HG02678 (cell line): ENCODE measurements around the gene MYO18A.
A peak's percentile ranks its signal among the peaks of the same experiment; 100 is the strongest.
"Not testable (repeated sequence)": the region's sequence is repeated elsewhere in the genome, so short reads cannot be mapped to it uniquely, and the experiment has no call there.

Experiments used
- ATAC-seq: cut with Tn5 transposase; IDR thresholded peaks from one replicate; pipeline ENCODE4 v1.9.1; 2021; ENCODE audit warnings: mild to moderate bottlenecking, moderate library complexity; ENCODE audit not compliant: unreplicated experiment

The MYO18A gene, protein sequence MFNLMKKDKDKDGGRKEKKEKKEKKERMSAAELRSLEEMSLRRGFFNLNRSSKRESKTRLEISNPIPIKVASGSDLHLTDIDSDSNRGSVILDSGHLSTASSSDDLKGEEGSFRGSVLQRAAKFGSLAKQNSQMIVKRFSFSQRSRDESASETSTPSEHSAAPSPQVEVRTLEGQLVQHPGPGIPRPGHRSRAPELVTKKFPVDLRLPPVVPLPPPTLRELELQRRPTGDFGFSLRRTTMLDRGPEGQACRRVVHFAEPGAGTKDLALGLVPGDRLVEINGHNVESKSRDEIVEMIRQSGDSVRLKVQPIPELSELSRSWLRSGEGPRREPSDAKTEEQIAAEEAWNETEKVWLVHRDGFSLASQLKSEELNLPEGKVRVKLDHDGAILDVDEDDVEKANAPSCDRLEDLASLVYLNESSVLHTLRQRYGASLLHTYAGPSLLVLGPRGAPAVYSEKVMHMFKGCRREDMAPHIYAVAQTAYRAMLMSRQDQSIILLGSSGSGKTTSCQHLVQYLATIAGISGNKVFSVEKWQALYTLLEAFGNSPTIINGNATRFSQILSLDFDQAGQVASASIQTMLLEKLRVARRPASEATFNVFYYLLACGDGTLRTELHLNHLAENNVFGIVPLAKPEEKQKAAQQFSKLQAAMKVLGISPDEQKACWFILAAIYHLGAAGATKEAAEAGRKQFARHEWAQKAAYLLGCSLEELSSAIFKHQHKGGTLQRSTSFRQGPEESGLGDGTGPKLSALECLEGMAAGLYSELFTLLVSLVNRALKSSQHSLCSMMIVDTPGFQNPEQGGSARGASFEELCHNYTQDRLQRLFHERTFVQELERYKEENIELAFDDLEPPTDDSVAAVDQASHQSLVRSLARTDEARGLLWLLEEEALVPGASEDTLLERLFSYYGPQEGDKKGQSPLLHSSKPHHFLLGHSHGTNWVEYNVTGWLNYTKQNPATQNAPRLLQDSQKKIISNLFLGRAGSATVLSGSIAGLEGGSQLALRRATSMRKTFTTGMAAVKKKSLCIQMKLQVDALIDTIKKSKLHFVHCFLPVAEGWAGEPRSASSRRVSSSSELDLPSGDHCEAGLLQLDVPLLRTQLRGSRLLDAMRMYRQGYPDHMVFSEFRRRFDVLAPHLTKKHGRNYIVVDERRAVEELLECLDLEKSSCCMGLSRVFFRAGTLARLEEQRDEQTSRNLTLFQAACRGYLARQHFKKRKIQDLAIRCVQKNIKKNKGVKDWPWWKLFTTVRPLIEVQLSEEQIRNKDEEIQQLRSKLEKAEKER (N-terminal part only)

DNA sequence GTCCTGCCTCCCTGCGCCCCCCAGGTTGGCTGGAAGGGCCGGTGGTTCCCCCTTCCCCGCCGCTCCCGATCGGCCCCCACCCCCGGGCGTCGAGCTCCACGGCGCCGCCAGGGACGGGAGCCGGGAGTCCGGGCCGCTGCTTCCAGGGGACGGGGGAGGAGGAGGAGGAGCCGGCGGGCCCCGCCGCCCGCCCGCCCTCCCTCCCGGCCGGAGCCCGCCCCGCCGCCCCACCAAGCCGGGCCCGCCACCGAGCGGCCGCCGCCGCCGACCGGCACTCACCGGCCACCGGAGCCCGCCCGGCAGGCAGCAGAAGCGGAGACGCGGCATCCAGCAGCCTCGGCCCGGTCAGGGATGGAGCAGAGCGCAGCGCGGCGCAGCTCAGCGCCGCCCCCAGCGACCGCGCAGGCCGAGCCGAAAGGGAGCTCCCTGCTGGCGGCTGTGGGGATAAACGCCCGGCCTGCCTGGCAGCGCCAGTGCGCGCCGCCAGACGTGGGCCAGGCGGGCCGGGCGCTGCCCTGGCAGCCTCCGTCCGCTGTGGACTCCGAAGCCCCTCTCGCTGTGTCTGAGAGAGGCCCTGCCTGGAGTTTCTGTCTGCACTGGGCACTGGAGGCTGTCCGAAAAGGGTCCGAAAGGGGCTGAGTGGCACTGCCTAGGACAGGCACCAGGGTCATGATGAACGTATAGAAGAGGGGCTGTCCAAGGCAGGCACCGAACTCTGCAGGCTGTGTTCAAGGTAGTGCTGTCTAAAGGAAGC lies at the start of gene MYO18A:
MYO18A (minus strand) TSS at position 365 of the 754 bp plus-strand sequence. CDS start 13,458 bp downstream, outside the sequence.
- peak; percentile 81 for ATAC-seq

DNA sequence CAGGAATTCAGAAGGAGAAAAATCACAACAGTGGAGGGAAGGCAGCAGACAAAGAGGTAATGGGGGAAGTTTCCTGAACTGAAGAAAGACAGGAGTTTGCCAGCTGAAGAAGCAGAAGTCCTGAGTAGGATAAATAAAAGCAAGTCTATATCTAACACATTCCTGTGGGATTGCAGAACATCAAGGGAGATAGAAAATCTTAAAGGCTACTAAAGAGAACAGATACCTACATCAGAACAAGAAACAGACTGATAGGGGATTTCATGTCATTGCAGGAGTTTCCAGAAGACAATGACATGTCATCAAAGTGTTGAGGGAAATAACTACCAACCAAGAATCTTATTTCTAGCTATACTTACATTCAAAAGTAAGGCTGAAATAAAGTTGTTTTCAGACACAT lies 45.2 kb upstream of the MYO18A start:
- no peak for ATAC-seq

DNA sequence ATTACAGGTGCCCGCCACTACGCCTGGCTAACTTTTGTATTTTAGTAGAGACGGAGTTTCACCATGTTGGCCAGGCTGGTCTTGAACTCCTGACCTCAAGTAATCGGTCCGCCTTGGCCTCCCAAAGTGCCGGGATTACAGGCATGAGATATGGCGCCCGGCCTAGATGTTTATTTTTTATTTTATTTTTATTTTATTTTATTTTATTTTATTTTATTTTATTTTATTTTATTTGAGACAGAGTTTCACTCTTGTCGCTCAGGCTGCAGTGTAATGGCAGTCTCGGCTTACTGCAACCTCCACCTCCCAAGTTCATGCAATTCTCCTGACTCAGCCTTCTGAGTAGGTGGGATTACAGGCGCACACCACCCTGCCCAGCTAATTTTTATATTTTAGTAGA lies 41.1 kb upstream of the MYO18A start:
- not testable (repeated sequence) for ATAC-seq

DNA sequence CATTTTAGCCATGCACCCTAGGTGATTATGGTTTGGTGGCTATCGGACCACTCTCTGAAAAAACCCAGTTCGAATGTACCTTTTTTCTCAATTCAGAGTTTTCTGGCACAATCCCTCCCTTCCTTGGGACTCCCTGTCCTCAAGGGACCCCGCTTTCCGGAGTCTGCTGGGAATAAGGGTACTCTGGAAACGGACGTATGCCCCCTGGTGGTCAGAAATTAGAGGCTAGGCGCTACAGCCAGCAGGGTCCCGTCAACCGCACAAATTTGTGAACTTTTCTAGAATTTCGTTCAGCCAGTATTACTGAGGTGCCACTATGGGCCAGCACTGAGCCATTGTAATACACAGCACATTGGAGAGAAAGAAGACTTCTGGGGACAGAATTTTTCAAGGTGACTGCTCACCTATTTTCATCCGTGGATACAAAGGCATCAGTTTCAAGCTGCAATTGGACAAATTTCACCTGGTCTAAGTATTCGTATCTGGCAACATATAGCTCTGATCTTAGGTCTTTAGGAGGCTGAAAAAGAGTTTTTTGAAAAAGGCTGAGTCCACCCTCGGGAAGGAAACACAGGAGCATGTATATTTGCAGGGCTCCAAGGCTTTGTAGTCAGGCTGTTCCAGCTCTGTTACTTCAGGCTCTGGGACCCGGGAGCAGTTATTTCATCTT lies 39.3 kb upstream of the MYO18A start:
- peak; percentile 37 for ATAC-seq

DNA sequence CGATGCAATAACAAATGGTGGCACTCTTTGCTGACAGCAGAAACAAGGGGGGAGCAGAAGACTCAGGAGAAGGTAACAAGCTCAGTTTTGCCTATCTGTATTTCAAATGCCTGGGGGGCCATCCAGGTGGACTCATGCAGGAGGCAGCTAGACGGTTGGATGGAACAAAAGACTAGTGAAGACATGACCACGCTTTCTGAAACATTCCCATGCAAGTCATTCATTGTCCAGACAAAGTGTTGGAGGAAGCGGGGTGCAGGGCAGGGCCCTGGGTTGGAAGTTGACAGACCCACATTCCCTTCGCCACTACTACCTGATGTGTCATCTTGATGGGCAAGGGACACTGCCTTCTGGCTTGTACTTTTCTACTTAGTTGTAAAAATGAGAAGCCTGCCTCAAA lies 36.7 kb upstream of the MYO18A start:
- no peak for ATAC-seq

DNA sequence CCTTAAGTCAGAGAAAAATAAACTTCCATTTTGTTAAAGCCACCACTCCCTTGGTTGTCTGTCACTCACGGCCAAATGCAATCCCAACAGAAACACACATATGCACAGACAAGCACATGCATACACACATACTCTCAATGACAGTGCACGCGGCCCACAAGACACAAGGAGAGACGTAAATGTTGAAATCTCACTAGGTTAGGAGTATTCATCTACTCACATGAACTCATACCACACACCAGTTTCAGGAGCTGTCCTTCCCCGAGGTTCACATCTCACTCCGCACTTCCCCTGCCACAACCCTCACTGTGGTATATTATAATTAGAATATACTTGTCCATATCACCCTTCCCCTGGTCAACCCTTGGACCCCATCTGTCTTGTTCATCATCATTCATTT lies 36.0 kb upstream of the MYO18A start:
- ATAC-seq: no peak

DNA sequence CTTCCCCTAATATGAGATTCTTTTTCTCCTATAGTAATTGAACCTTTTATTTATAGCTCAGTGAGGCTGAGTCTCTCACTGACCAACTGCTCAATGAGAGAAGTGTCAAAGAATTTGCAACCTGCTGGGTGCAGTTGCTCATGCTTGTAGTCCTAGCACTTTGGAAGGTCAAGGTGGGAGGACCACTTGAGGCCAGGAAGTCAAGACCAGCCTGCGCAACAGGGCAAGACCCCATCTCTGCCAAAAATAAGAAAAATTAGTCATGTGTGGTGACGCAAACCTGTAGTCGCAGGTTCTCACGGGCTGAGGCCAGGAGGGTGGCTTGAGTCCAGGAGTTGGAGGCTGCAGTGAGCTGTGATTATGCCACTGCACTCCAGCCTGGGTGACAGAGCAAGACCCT lies 35.5 kb upstream of the MYO18A start:
- ATAC-seq: no peak

DNA sequence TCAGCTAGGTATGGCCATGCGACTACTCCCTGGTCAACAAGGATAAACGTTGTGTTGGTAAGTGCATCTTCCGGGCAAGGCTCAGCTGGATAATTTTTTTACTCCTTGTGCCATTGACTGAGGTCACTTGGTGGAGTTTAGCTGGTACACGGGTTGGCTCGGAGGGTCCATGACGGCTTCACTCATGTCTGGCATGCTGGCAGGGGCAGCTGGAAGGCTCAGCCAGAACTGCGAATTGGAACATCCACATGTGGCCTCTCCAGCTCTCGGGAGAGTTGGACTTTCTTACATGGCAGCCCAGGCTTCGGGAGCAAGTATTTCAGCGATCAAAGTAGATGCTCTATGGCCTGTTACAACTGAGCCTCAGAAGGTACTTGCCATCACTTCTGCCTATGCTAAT lies 35.0 kb upstream of the MYO18A start:
- no peak for ATAC-seq

DNA sequence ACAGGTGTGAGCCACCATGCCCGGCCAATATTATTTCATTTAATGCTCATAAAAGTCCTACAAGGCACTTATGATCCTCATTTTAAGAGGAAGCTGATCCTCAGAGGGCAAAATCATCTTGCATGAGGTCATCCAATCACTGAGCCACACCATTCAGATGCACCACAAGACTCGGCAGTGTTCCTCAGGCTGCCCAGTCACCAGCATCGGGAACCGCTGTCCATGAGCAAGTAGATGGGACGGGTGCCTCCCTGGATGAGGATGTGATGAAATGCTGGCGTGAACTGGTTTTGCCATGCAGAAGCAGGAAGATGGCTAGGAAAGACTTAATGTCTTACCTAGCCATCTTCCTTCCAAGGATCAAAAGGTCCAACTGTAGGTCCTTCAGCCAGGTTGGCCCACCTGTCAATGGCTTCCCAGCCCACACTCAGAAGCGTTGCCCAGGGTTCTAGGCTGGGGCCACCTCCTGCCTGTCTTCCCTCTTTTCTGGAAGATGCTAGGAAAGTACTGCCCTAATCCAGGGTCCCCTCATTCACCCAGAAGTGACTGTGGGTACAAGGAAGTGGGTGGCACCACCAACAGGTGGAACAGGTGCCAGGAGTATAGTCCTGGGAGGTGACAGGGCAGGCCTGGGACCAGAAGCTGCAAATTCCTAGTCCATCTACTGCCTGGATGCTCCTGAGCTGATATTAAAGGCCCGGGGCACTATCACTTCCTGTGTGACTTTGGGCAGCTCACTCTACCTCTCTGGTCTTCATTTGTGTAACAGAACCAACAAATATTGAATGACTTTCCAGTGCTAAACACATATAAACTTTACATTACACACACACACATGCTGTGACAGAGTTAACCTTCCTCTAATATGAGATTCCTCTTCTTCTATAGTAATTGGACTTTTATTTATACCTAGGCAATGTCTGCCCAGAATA lies 34.3 kb upstream of the MYO18A start:
- no peak for ATAC-seq

DNA sequence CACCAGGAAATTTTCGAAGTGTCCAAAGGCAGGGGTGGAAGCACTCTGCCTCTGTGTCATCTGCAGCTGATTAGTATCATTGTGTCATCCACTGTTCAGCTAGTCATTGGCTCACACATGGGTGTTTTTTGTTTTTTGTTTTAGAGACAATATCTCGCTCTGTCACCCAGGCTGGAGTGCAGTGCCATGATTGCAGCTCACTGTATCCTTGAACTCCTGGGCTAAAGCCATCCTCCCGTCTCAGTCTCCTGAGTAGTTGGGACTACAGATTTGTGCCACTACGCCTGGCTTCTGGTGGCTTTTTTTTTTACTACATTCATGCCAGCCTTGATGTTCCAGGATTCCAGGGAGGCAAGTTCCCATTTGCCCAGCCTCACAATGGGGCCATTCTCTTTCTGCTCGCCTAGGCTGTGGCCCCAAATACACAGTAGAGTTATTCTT lies 32.5 kb upstream of the MYO18A start:
- ATAC-seq: no peak

DNA sequence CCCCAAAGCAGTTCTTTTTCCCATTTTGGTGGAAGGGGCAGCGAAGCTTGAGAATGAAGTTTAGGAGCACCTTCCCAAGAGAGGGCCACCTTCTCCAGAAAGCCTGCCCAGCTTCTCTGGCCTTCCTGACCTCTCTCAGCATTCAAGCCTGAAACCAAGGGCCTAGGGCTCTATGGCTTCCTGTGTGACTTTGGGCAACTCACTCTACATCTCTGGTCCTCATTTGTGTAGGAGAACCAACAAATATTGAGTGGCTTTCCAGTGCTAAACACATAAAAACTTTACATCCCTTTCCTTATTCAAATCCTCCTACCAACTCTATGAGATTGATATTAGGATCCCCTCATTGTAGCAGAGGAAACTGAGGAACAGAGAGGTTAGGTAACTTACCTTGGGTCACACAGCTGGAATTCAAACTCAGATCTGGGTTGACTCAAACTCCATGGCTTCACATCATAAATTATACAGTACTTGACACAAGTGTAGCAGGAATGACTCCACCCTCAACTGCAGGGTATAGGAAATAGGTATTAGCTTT lies 32.0 kb upstream of the MYO18A start:
- ATAC-seq: no peak

DNA sequence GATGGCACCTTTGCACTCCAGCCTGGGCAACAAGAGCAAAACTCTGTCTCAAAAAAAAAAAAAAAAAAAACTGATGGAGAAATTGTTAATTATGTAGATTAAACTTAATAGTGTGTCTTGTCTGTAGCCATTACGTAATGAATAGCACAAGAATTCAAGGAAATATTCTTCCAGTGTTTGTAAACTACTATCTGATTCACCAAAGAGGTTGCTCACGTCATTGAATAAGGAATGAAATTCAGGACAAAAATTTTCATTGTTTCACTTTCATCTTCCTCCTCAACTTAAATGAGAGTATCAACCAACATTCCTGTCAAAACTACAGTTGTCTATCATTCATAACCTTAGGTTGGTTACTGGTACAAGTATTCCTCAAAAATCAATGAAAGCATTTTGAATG lies 30.7 kb upstream of the MYO18A start:
- ATAC-seq: no peak

DNA sequence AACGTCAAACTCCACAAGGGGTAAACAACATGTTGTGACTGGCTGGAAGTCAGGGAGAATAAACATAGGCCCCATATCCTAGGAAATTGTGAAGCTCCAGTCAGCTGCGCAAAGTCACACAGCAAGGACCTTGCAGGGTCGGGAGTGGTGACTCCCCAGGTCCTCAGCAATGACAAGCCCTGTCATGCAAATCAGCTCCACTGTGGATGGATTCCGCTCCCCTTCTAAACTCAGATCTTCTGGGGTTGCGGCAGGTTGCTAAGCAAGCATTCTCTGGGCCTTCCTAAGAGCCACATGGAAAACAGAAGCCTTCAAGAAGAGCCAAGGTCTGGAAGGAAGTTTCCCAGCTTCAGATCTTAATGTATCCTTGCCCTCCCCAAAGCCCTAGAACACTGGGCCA lies 28.9 kb upstream of the MYO18A start:
- ATAC-seq: no peak

DNA sequence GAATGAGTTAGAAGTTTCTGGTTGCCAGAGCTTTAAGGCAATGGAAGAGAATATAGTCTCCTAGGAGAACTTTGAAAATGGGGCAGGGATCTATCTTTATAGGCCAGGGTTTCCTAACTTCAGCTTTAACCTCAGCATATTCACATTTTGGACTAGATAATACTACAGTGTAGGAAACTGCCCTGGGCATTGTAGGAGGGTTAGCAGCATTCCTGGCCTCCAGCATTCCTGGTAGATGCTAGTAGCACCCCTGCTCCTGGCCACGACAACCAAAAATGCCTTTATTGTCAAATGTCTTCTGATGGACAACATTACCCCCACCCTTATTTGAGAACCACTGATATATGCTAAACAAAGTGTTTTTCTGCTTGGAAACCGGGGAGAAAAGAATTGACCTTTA lies 27.8 kb upstream of the MYO18A start:
- ATAC-seq: no peak

DNA sequence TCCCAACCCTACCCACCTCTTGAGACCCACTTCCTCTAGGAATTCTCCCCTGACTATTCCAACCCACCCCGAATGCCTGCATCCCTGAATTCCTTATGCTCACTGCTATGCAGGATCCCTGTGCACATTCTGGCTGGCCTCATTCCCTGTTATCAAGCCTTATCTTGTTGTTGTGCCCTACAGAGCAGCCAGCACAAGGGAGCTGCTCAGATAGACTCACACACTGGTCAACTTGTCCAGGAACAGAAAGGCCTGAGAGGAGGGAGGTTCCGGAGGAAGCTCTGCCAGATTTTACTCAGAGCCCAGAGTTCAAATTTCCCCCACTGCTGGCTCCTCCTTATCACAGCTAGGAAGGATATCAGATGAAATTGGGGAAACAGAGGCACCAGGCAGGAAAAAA lies 24.8 kb upstream of the MYO18A start:
- no peak for ATAC-seq

DNA sequence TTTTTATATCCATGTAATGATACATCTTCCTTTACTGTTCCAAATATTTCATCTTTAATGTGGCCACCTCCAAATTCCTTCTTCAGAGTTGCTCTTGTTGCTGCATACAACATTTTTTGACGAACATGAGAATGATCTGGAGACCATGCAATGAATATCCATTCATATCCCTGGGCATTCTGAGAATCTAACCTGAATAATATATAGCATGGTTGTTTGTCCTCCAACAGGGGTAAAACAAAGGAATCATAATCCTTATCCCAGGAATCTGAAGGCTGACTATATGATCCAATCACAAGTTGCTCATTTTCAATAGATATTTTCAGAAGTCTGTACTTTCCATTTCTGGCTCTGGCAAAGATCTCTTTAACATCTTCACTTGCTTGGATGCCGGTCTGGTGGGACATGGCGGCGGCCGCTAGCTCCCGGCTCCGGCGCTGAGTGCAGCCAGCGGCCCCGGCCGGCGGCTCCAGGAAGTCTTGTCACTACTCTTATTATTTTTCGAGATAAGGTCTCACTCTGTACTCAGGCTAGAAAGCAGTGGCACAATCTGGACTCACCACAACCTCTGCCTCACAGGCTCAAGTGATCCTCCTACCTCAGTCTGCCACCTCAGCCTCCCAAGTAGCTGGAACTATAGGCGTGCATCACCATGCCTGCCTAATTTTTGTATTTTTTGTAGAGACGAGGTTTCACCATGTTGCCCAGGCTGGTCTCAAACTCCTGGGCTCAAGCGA lies 24.0 kb upstream of the MYO18A start:
- ATAC-seq: not testable (repeated sequence)

DNA sequence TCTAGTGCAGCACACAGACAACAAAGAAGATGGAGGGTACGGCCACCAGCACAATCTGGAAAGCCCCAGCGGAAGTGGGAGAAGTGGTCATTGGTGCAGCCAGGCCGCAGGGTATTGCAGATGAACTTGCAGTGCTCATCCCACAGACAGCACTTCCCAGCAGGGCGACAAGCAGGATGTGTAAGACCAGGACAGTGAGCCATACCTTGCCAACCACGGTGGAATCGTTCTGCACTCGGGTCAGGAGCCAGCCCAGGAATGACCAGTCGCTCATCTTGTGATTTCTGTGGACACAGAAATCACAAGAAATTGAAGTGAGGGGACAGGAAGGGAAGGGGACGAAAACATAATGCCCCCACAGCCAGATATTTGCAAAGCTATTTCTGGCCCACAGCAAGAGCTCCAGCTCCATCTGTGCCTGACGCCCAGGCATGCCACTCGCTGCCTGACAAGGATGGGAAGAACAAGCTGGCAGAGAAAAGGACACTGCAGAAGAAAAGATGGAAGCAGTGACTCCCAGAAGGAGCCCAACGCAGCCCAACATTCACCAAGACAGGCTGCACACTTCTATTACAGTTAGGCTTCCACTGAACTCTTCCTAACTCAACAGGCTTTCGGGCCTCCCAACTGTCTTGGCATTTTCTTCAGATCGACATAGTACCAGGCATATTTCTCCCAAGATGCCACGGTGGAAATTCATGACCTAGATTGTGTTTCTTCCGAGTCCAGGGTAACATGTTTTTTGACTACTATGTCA lies 17.5 kb upstream of the MYO18A start:
- ATAC-seq: no peak
